UCSD-AML1 (cell line): Measurements from ENCODE around the gene ERVK3-1.
A peak's percentile ranks its signal among the peaks of the same experiment; 100 is the strongest.

Experiments used
- DNase-seq: peaks from one replicate; lab custom pipeline; 2025; ENCODE audit not compliant: unreplicated experiment; lab: John Stamatoyannopoulos, UW

ERVK3-1 gene

GRCh38 chr19:58357481-58358145, 52.4 kb downstream of the ERVK3-1 start:
- DNase-seq, result no peak

DNA sequence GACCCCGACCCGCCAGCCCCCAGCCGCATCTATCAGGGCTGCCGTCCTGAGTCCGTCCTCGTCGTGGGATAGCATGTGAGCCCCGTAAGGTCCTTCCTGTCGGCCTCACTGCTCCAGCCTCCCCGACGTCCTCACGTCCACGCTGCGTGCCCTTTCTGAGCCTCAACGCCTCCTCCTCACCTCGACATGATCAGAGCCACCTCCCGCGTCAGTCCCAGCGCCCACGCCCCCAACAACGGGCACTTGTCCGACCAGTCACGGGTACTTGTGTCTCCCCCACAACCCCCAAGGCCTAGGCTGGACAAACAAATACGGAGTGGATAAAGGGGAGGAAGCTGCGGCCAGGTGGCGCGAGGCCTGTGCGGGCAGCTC, 56.7 kb downstream of the ERVK3-1 start:
- peak; percentile 80 for DNase-seq

GRCh38 chr19:58362272-58362994, 57.3 kb downstream of the ERVK3-1 start, which contains the start of gene ZNF497:
ZNF497 (minus strand) TSS chr19:58362751; CDS start chr19:58357635, 5,116 bp downstream.
- peak; percentile 97 for DNase-seq

DNA sequence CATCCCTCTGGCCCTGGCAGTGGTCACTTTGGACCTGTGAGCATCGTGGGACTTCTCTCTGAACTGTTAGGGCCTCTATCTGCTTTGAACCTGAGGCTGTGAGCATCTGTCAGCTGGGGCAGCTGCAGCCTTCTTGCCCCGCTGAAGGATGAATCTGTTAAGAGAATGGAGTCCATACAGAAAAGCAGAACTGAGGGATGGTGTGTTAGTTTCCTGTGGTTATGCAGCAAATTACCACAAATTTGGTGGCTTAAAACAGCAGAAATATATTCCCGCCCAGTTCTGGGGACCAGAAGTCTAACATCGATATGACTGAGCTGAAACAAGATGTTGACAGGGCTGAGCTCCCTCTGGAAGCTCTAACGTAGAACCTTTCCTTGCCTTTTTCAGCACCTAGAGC, 59.0 kb downstream of the ERVK3-1 start:
- DNase-seq, result no peak
